Activated naive CD8-positive, alpha-beta T cell (primary cell): ENCODE data around the gene HBD.

ENCODE experiments used
- H3K27ac Mint-ChIP-seq: one replicate; pipeline ENCODE4 v1.8.0; 2021; ENCODE audit warnings: mixed read lengths
- H3K27me3 Mint-ChIP-seq: one replicate; pipeline ENCODE4 v1.8.0; 2021; ENCODE audit warnings: mixed read lengths
- H3K36me3 Mint-ChIP-seq: one replicate; pipeline ENCODE4 v1.8.0; 2021; ENCODE audit warnings: mixed read lengths
- H3K4me1 Mint-ChIP-seq: one replicate; pipeline ENCODE4 v1.8.0; 2021; ENCODE audit warnings: low read depth, mixed read lengths
- H3K4me3 Mint-ChIP-seq: one replicate; pipeline ENCODE4 v1.8.0; 2021; ENCODE audit warnings: mild to moderate bottlenecking, mixed read lengths
- H3K9me3 Mint-ChIP-seq: one replicate; pipeline ENCODE4 v1.8.0; 2021; ENCODE audit warnings: low read depth, mixed read lengths

Gene HBD

DNA sequence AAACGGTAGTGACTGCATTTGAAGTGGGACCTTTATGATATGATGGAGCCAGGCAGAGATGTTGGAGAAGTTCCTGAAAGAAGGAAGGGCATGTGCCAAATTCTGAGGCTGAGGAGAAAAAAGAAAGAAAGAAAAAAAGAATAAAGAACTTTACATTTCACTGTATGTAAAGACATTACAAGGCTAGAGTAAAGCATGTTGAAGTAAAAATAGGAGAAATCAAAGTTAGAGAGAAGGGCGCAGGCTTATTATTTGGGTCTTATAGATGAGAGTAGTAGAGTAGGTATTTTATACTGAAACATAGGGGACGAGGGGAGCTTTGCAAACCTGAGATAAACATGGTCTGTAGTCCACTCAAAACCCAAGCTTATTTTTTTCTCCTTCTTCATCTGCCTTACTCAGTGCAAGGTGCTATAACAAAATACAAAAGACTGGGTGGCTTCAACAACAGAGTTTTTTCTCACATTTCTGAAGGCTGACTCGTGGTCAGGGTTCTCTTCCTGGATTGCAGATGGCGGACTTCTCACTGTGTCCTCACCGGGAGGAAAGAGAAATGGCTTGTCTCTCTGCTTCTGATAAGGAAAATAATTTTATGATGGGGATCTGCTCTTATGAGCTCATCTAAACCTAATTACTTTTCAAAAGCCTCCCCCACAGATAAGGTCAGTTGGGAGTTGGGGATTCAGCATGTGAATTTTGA is 12.6 kb upstream of the HBD start:
- H3K27me3 Mint-ChIP-seq = peaks cover 9% of the 10 kb centered on the region
- no peaks in the 10 kb centered on the region for H3K4me1 Mint-ChIP-seq
- no peaks in the 10 kb centered on the region for H3K9me3 Mint-ChIP-seq
- H3K27ac Mint-ChIP-seq = no peak overlapping the region
- H3K36me3 Mint-ChIP-seq = no peaks in the 10 kb centered on the region
- no peak overlapping the region for H3K4me3 Mint-ChIP-seq

DNA sequence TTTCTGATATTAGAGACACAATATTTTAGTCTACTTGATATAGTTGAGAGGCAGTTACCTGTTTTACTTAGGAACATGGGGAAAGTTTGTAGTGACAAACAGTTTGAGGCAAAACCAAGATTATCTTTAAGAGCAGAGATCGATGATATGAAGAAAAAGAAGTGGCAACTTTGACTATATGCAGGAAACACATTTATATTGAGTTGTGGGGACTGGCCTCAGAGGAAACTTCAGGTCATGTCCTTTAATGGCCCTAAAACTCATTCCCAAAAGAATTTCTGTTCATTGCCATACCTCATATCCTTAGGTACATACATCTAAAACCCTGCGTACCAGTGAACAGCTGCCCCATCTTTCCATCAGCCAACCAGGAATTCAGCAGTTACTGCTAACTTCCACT is 10.9 kb upstream of the HBD start:
- H3K4me1 Mint-ChIP-seq = no peaks in the 10 kb centered on the region
- H3K4me3 Mint-ChIP-seq = no peak overlapping the region
- H3K27me3 Mint-ChIP-seq = peaks cover 9% of the 10 kb centered on the region
- no peaks in the 10 kb centered on the region for H3K36me3 Mint-ChIP-seq
- no peak overlapping the region for H3K27ac Mint-ChIP-seq
- H3K9me3 Mint-ChIP-seq = no peaks in the 10 kb centered on the region

DNA sequence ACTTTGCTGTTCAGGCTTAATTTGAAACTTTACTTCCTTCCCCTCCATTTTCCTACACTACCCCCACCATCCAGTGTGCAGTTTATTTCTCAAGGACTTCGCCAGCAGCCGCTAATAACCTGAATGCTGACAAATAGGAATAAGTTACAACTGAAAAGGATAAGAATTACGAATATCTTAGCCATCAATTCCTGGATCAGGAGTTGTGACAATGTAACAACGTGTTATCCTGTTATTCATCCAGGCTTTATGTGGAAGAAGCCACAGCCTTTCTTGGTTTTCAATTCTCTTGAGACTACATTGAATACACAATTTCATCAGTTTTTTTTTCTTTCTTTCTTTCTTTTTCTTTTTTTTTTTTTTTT is 9.5 kb upstream of the HBD start:
- H3K36me3 Mint-ChIP-seq = no peaks in the 10 kb centered on the region
- H3K27ac Mint-ChIP-seq = no peak overlapping the region
- no peaks in the 10 kb centered on the region for H3K4me1 Mint-ChIP-seq
- H3K4me3 Mint-ChIP-seq = no peak overlapping the region
- no peaks in the 10 kb centered on the region for H3K9me3 Mint-ChIP-seq
- peaks cover 8% of the 10 kb centered on the region for H3K27me3 Mint-ChIP-seq

DNA sequence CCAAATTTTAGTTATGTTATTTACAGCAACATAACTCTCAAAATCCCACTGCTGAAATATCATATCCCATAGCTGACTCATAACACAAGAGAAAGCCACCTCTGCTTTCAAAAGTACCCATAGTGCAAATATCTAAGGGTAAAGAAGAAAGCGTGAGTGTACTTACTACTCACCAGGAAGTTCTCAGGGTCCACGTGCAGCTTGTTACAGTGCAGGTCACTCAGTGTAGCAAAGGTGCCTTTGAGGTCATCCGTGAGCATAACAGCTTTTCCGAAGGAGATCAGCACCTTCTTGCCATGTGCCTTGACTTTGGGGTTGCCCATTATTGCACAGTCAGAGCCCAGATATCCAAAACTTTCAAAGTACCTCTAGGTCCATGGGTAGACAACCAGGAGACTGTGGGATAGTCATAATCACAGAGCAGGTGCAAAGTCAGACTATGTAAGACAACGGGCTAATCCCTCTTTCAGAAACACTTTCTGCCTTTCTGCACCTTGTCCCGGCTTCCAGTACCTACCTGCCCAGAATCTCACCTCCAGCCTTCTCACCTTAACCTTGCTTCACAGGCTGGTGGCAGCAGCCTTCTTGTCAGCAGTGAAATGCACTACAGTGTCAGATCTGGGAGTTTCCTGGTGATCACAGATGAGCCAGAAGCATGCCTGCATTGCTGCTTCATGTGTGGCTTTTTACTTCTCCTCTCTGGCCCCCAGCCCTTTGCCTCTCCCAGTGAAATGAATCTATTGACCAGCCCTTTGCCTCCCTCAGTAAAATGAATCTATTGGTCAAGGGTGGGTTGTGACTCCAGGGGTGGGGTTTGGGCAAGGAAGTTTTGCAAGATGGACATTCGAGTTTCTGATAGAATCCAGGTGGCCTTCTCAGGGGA is 8.9 kb upstream of the HBD start:
- Mint-ChIP-seq H3K27ac (no peak overlapping the region), H3K27me3 (peaks cover 8% of the 10 kb centered on the region), H3K36me3 (no peaks in the 10 kb centered on the region), H3K4me1 (no peaks in the 10 kb centered on the region), H3K9me3 (no peaks in the 10 kb centered on the region), H3K4me3 (no peak overlapping the region)

DNA sequence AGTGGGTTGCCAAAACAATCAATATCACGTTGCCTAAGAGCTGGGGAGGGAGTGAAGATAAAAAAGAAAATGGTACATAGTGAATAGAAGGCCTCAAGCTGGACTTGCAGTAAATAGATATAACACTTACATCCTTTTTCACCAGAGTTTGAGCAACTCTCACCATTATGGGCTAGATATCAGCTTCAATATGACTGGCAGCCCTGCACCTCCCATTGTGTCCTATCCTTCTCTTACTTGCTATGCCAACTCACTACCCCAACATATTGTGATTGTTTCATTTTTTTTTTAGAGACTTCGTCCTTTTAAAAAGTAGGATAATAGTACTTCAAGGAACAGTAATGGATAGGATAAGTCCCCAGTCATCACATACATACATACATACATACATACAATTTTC is 7.9 kb upstream of the HBD start:
- Mint-ChIP-seq H3K4me1 (no peaks in the 10 kb centered on the region), H3K9me3 (no peaks in the 10 kb centered on the region), H3K27ac (no peak overlapping the region), H3K27me3 (peaks cover 13% of the 10 kb centered on the region), H3K36me3 (no peaks in the 10 kb centered on the region), H3K4me3 (no peak overlapping the region)

DNA sequence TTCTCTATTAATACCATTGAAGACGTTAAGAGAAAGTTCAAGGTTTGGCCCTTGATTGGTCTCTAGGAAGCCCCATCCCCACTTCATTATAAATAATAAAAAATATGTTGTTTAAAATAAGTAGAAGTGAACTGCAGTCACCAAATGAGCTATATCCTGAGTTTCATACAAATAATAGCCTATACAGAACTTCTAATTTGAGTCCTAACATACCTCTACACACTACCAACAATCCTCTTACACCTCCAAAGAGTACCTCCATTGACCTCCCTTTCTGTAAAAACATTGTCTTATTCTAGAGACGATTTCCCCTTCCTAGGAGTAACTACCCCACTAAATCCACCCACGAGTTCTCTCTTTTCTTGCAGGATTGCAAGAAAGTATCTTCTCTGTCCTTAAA is 7.2 kb upstream of the HBD start:
- Mint-ChIP-seq H3K27ac (no peak overlapping the region), H3K36me3 (no peaks in the 10 kb centered on the region), H3K27me3 (peaks cover 17% of the 10 kb centered on the region), H3K9me3 (no peaks in the 10 kb centered on the region), H3K4me1 (no peaks in the 10 kb centered on the region), H3K4me3 (no peak overlapping the region)

DNA sequence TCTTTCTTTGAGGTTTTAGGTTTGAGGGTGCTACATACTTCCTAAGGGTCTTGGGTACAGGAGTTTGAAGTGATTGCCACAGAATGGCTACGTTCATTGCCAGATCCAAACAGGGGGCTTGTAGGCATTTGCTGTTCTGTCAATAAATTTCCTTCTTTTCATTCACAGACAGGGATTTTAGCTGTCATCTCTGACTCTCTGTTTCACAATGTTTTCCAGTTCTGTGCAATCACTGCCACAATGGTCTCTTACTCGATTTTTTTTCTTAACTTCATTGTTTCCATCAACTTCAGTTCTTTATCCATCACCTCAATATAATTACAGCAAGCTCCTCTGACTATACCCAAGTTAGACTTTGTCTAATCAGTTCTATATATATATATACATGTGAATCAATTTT is 6.2 kb upstream of the HBD start:
- Mint-ChIP-seq H3K27me3 (peaks cover 17% of the 10 kb centered on the region), H3K36me3 (no peaks in the 10 kb centered on the region), H3K4me3 (no peak overlapping the region), H3K27ac (no peak overlapping the region), H3K9me3 (no peaks in the 10 kb centered on the region), H3K4me1 (no peaks in the 10 kb centered on the region)

DNA sequence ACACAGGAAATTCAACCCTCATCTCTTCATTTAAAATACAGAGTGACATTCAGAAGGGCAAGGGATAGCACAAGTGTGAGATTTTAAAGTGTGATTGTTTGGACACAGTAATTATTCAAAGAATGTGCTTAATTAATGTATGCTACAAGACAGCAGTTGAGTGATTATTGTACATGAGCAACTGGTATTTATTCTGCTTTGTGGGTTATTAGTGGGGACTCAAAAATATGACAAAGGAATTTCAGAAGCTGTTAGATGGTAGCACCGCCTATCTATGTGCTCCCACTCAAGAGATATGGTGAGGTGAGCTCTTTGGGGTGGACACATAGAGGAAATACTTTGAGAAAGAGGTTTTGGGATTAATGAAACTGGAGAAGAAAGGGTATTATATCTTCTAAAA is 5.8 kb upstream of the HBD start:
- H3K9me3 Mint-ChIP-seq = no peaks in the 10 kb centered on the region

DNA sequence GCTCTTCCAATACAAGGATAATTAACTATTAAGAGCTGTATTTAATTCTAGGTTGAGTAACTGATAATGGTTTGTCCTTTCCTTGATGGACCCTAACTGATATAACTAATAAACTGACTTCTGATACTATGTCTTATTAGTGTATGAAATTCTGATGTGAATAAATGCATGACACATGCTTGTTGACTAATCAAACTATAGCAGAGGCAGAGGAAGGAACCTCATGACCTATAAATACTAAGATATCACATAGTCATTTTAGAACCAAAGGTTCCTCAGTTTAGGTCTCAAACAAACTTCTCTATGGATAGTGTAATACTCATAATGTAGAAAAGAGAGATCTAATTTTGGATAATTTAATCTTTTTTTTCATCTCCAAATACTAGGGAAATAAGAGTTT is 4.8 kb upstream of the HBD start:
- Mint-ChIP-seq H3K27ac (no peak overlapping the region), H3K27me3 (peaks cover 13% of the 10 kb centered on the region), H3K36me3 (no peaks in the 10 kb centered on the region), H3K4me3 (no peak overlapping the region), H3K4me1 (no peaks in the 10 kb centered on the region), H3K9me3 (no peaks in the 10 kb centered on the region)

More for the DNA sequence above, 5.8 kb upstream of the HBD start:
- Mint-ChIP-seq H3K4me1 (no peaks in the 10 kb centered on the region), H3K27ac (no peak overlapping the region), H3K4me3 (no peak overlapping the region), H3K27me3 (peaks cover 16% of the 10 kb centered on the region), H3K36me3 (no peaks in the 10 kb centered on the region)

DNA sequence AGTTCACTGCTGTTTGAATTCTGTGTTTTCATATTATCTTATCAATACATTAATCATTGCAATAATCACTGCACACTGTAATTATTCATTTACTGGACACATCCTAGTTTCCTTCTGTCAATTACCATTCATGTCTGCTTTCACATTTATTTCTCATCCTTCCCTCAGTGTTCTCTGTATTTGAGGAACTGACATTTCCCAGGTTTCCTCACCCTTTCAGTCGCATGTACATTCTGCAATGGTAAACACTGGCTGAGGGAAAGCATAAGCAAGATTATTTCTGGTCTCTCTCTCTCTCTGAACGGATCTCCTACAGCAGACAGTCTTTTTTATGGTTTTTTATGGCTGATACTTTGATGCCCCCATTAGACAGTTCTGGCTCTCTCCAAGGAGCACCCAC is 4.2 kb upstream of the HBD start:
- Mint-ChIP-seq H3K36me3 (no peaks in the 10 kb centered on the region), H3K27ac (no peak overlapping the region), H3K27me3 (peaks cover 13% of the 10 kb centered on the region), H3K4me1 (no peaks in the 10 kb centered on the region), H3K9me3 (no peaks in the 10 kb centered on the region), H3K4me3 (no peak overlapping the region)

DNA sequence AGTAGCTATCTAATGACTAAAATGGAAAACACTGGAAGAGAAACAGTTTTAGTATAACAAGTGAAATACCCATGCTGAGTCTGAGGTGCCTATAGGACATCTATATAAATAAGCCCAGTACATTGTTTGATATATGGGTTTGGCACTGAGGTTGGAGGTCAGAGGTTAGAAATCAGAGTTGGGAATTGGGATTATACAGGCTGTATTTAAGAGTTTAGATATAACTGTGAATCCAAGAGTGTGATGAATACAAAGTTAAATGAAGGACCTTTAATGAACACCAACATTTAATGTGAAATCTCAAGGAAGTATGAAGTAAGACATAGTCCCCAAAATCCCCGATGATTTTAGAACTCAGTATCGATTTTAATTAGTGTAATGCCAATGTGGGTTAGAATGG is 3.1 kb upstream of the HBD start:
- Mint-ChIP-seq H3K4me3 (no peak overlapping the region), H3K4me1 (no peaks in the 10 kb centered on the region), H3K27me3 (peaks cover 13% of the 10 kb centered on the region), H3K9me3 (no peaks in the 10 kb centered on the region), H3K36me3 (no peaks in the 10 kb centered on the region), H3K27ac (no peak overlapping the region)

DNA sequence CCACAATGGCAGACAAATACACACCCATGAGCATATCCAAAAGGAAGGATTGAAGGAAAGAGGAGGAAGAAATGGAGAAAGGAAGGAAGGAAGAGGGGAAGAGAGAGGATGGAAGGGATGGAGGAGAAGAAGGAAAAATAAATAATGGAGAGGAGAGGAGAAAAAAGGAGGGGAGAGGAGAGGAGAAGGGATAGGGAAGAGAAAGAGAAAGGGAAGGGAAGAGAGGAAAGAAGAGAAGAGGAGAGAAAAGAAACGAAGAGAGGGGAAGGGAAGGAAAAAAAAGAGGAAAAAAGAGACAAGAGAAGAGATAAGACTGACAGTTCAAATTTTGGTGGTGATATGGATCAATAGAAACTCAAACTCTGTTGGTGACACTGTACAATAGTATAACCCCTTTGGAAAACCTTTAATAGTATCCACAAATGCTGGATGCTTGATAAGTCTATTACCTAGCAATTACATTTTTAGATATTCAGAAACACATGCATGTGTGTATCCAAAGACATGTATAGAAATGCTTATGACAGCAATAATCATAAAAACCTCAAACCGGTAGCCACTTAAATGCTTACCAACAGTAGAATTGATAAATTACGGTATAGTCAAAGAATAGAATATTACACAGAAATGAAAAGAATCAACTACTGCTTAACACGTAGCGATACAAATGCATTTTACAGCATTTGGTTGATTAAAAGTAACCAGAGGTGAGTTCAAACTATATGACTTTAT is 1.2 kb upstream of the HBD start:
- H3K4me3 Mint-ChIP-seq = no peak overlapping the region
- peaks cover 13% of the 10 kb centered on the region for H3K27me3 Mint-ChIP-seq
- no peaks in the 10 kb centered on the region for H3K4me1 Mint-ChIP-seq
- no peaks in the 10 kb centered on the region for H3K9me3 Mint-ChIP-seq
- H3K27ac Mint-ChIP-seq = no peak overlapping the region
- no peaks in the 10 kb centered on the region for H3K36me3 Mint-ChIP-seq

DNA sequence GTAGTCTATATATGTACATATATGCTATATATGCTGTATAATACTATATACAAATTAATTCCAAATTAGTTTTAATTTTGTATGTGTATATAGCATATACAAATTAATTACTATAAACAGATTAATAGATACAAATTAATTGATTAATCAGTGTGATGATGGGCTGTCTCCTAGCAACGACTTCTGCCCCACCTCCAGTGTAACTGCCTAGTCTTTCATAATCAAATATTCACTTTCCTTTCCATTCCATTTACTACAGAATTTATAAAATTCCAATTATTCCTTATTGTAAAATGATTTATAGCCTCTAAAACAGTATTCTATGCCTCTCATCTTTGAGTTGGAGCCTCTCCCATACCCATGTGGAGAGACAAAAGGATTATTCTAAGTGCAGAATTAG is 976 bp downstream of the HBD start:
- Mint-ChIP-seq H3K9me3 (no peaks in the 10 kb centered on the region), H3K27ac (no peak overlapping the region), H3K4me1 (no peaks in the 10 kb centered on the region), H3K36me3 (no peaks in the 10 kb centered on the region), H3K4me3 (no peak overlapping the region), H3K27me3 (peaks cover 13% of the 10 kb centered on the region)

DNA sequence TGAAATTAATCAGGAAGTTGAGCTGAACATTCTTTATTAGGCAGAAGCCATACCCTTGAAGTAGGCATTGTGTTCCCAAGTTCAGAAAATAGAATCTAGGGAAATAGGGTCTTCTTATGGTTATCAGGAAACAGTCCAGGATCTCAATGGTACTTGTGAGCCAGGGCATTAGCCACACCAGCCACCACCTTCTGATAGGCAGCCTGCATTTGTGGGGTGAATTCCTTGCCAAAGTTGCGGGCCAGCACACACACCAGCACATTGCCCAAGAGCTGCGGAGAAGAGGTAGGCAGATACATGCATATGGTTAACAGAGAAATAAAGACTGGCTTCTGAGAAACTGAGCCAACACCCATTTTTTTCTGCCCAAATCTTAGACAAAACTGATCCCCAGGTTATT is 1.5 kb downstream of the HBD start:
- H3K4me1 Mint-ChIP-seq = no peaks in the 10 kb centered on the region
- H3K27me3 Mint-ChIP-seq = peaks cover 13% of the 10 kb centered on the region
- no peaks in the 10 kb centered on the region for H3K9me3 Mint-ChIP-seq
- H3K27ac Mint-ChIP-seq = no peak overlapping the region
- no peaks in the 10 kb centered on the region for H3K36me3 Mint-ChIP-seq
- H3K4me3 Mint-ChIP-seq = no peak overlapping the region

DNA sequence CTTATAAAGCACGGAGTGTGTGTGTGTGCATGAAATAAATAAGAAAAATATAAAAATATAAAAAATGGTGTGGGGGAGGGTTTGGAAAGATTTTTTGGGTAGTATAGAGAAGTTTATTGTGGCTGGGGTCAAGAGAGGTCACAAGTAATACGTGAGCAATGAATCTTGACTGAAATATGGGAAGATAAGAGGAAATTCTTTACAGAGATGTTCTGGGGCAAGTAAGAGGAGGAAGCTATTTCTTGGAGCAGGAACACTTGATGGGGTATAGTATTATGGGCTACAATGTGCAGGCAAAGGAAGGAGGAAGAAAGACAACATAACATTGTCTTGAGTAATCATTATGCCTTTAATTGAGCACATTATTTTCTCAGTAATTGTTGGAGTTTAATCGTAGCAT is 2.1 kb downstream of the HBD start:
- H3K36me3 Mint-ChIP-seq = no peaks in the 10 kb centered on the region
- no peak overlapping the region for H3K4me3 Mint-ChIP-seq
- no peak overlapping the region for H3K27ac Mint-ChIP-seq
- H3K27me3 Mint-ChIP-seq = peaks cover 9% of the 10 kb centered on the region
- no peaks in the 10 kb centered on the region for H3K9me3 Mint-ChIP-seq
- no peaks in the 10 kb centered on the region for H3K4me1 Mint-ChIP-seq
